Fibroblast of mammary gland (primary cell): ENCODE results near the gene FXYD6.

Source experiments
- DNase-seq: peaks from one replicate; pipeline ENCODE4 v3.0.0-alpha.2; 2010; ENCODE audit warnings: low read depth
- H3K4me3 ChIP-seq: 2 replicates; pipeline ENCODE4 v1.5.1; 2011; ENCODE audit warnings: low read depth, mild to moderate bottlenecking, low read length, moderate library complexity; ENCODE audit not compliant: control insufficient read depth
- TF ChIP-seq, protein P1 (sequence below): conservative IDR thresholded peaks from 2 replicates; pipeline ENCODE4 v1.5.1; 2011; ENCODE audit warnings: low read depth, low read length, inconsistent platforms; ENCODE audit not compliant: control insufficient read depth, insufficient read depth

FXYD6 gene

DNA sequence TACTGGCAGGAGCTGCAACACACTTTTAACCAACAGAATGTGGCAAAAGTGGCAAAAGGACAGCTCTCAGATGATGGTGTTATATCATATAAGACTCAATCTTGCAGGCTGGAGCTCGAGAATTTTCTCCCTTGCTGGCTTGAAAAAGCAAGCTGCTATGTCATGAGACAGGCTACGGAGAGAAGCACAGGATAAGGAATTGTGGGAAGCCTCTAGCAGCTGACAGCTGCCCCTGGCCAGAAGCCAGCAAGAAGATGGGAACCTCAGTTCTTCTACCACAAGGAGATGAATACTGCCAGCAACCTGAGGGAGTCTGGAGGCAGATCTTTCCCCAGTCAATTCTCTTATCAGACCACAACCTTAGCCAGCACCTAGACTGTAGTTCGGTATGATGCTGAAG, 24.6 kb downstream of the FXYD6 start:
- TF ChIP-seq, protein P1, sequence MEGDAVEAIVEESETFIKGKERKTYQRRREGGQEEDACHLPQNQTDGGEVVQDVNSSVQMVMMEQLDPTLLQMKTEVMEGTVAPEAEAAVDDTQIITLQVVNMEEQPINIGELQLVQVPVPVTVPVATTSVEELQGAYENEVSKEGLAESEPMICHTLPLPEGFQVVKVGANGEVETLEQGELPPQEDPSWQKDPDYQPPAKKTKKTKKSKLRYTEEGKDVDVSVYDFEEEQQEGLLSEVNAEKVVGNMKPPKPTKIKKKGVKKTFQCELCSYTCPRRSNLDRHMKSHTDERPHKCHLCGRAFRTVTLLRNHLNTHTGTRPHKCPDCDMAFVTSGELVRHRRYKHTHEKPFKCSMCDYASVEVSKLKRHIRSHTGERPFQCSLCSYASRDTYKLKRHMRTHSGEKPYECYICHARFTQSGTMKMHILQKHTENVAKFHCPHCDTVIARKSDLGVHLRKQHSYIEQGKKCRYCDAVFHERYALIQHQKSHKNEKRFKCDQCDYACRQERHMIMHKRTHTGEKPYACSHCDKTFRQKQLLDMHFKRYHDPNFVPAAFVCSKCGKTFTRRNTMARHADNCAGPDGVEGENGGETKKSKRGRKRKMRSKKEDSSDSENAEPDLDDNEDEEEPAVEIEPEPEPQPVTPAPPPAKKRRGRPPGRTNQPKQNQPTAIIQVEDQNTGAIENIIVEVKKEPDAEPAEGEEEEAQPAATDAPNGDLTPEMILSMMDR, result no peak
- no peak overlapping the region for H3K4me3 ChIP-seq
- peak; percentile 19 for DNase-seq

DNA sequence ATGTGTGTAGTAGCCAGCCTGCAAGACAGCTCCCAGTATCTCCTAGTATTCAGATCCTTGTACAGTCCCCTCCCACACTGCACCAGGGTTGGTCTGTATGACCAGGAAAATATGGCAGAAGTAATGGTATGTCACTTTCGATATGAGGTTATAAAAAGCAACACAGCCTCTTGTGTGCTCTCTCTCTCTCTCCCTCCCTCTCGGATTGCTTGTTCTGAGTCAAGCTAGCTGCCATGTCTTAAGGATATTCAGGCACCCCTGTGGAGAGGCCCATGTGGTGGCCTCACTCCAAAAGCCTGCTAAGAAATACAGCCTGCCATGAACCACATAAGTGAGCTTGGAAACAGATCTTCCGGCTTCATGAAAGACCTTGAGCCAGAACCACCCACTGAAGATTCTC, 25.4 kb downstream of the FXYD6 start:
- TF ChIP-seq, protein P1, result no peak
- DNase-seq, result peak; percentile 37
- H3K4me3 ChIP-seq, result no peak overlapping the region

DNA sequence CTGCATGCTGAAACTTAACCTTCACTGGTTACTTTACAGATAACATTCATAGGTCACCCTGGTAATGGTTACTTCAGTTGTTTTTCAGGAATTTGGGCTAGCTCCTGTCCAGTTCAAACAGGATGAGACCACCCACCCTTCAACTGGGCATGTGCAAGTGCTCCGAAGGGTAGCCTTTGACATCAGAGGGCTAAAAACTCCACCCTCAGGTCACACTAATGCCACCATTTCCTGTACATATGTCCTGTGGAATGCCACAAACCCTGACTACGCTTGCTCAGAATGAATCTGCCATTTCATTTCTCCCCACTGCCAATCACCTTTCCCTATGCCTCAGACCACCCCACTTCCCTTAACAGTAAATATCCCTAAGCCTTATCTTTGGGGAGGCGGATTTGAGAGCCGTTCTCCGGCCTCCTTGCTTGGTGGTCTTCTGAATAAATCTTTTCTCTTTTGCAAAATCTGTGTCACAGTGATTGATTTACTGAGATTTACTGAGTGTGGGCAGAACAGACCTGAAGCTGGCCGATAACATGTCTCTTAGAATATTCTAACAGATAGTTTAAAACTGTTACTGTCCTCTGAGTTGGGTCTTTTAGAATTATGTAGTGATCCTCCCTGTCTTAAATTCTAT, 26.6 kb downstream of the FXYD6 start:
- TF ChIP-seq, protein P1, result no peak
- DNase-seq, result no peak
- no peak overlapping the region for H3K4me3 ChIP-seq

DNA sequence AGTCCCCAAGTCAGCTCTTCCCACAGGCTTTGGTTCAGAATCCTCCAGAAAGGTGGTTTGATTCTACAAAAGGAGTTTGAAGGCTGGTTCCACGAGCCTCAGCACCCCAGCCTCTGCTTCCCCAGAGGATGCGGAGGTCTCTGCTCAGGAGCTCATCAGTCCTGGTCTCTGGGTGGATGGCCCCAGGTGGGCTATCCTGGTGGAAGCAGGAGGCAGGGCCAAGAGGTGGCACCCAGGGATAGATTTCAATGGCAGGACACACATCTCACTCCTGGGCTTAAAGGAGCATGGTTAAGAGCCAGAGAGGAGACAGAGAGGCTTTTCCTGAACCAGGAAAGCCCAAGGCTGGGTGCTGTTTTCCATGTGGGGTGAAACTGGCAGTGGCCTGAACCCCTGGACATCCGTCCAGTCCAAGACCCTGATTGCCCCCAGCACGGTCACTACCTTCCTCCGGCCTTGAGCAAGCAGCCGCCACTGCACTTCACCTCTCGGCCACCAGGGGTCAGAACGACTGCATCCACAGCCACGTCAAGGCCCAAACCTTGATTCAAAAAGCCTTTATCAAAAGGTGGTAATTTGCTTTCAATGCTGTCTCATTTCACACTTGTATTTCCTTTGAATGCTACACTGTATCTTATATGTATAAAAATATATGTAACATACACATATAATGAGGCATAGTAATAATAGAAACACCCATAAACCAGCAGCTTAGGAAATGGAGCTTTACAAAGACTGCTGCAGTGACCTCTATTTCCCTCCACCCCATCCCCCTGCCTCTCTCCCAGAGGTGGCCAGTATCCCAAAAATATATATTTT, 32.6 kb downstream of the FXYD6 start:
- TF ChIP-seq, protein P1, result peak; percentile 98
- H3K4me3 ChIP-seq, result no peak overlapping the region
- peak; percentile 70 for DNase-seq

DNA sequence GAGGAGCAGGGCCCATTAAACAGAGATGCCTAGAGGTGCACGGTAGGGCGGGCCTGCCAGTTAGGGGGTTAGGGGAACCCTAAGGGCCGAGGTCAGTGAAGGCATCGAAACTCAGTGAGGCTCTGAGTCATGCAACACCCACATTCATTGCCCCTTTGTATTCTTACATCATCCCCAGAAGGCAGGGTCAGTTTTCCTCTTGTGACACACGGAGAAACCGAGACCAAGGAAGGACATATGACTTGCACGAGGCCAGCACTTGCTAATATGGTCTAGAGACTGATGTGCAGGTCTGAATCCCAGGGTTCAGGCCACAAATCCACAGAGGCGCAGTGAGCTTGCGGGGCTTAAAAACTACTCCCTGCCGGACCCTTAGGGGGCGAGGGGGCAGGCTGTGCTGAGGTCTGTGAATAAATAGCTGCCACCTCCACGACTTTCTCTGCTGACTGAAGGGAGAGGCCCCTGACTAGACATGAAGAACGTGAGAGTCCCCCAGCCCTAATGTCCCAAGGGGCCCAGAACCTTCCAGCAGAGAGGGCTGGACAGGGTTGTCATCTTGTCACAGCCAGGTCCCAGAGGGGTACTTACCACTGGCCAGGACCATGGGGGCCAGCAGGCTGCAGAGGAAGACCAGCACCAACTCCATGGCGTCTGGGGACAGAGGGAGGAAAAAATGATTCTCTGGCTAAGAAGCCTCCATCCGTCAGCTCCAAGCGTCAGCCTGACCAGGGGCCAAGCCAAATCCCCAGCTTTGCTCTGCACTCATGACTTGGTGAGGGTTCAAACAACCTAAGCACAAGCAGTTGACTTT, 34.1 kb downstream of the FXYD6 start:
- no peak overlapping the region for H3K4me3 ChIP-seq
- DNase-seq, result no peak
- TF ChIP-seq, protein P1, result no peak

DNA sequence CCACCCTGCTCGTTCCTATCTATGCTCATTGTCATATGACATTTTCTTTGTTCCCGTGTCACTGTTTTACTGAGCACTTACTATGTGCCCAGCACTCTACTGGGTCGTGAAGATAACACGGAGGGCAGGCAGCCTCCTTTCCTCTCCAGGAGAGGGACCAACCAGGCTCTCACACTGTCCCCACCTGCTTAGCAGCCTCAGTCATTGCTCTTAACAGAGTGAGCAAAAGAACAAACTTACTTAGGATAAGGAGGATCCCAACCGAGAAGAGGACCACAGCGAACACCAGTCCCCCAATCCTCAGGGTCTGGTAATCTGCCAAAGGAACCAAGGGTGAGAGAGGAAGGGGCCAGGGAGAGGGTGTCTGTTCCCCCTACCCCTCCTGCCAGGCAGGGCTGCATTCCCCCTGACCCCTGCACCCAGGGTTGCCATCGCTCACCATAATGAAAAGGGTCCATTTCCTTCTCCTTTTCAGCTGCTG, 34.9 kb downstream of the FXYD6 start:
- TF ChIP-seq, protein P1, result no peak
- no peak for DNase-seq
- H3K4me3 ChIP-seq, result no peak overlapping the region
